Endothelial cell of umbilical vein (primary cell): ENCODE data around the gene MEGF10. TPM values are rescaled to one million over a fixed set of nuclear protein-coding genes. Genes with fewer than 3 reads are reported as not detected.

Experiments used
- BruUV-seq: library from RNA; stranded (reverse); fragments of 400-500 nt; replicated peaks from 2 replicates; lab custom pipeline; 2021; lab: Mats Ljungman, UMichigan
- CTCF ChIA-PET: fragments of 300-600, 350-600 bp; sonication (Branson Sonifier 250); formaldehyde crosslinking; loops from one replicate; lab custom pipeline; 2021; ENCODE audit warnings: antibody characterized with exemption, inconsistent platforms; lab: Charles Lee
- POLR2A ChIA-PET: fragments of 300-600, 350-600 bp; sonication (Branson Sonifier 250); formaldehyde crosslinking; loops from one replicate; lab custom pipeline; 2021; ENCODE audit warnings: antibody characterized with exemption, inconsistent platforms; lab: Charles Lee
- DNase-seq: peaks from one replicate; pipeline ENCODE4 v3.0.0-alpha.2; 2011; ENCODE audit warnings: low read depth, low spot score
- FAIRE-seq: peaks from 2 replicates; lab custom pipeline; 2011; peaks lifted over from hg19 to GRCh38; lab: Jason Lieb, UNC
- H2AFZ ChIP-seq: 2 replicates; pipeline ENCODE4 v1.6.0; 2012; ENCODE audit warnings: low read depth, low read length, control low read depth, inconsistent platforms
- H3K27ac ChIP-seq: 2 replicates; pipeline ENCODE4 v1.5.1; 2011; ENCODE audit warnings: low read depth, mild to moderate bottlenecking, control low read depth, low read length, moderate library complexity; ENCODE audit not compliant: insufficient read depth
- H3K27me3 ChIP-seq, 2 experiments: 2 replicates each; pipeline versions ENCODE4 v1.6.0 to v1.6.1; 2011; ENCODE audit warnings: low read length in 2 of 2, mixed read lengths in 1 of 2; ENCODE audit not compliant: control insufficient read depth in 2 of 2, insufficient read depth in 2 of 2
- H3K36me3 ChIP-seq, 2 experiments: 2 replicates in 1 of 2; 3 replicates in 1 of 2; pipeline ENCODE4 v1.5.1; 2011; ENCODE audit warnings: low read length in 2 of 2, mild to moderate bottlenecking in 1 of 2, moderate library complexity in 1 of 2; ENCODE audit not compliant: control insufficient read depth in 2 of 2, insufficient read depth in 2 of 2; ENCODE audit errors: extremely low read depth in 1 of 2
- H3K4me1 ChIP-seq: 3 replicates; pipeline ENCODE4 v1.5.1; 2011; ENCODE audit warnings: mild to moderate bottlenecking, low read length; ENCODE audit not compliant: control insufficient read depth, insufficient read depth; ENCODE audit errors: extremely low read depth
- H3K4me2 ChIP-seq: 2 replicates; pipeline ENCODE4 v1.6.1; 2011; ENCODE audit warnings: low read length, control low read depth, mixed read lengths; ENCODE audit not compliant: insufficient read depth
- H3K4me3 ChIP-seq, 3 experiments: fragments of 200-600 bp in 1 of 3; sonication (generic), shearing (Covaris generic) in 1 of 3; replicated peaks in 1 of 3; 2 replicates each; pipeline ENCODE4 v1.5.1; 2011 to 2016; ENCODE audit warnings: control low read depth in 3 of 3, low read length in 3 of 3, mild to moderate bottlenecking in 2 of 3, inconsistent platforms in 1 of 3, low read depth in 1 of 3, moderate library complexity in 1 of 3; ENCODE audit not compliant: insufficient read depth in 1 of 3
- H3K79me2 ChIP-seq: 2 replicates; pipeline ENCODE4 v1.6.0; 2012; ENCODE audit warnings: low read length, inconsistent platforms; ENCODE audit not compliant: control insufficient read depth, insufficient read depth
- H3K9ac ChIP-seq: replicated peaks from 2 replicates; pipeline ENCODE3; 2011; ENCODE audit warnings: low read length, control low read depth; ENCODE audit not compliant: insufficient read depth; ENCODE audit errors: extremely low read depth
- H3K9me1 ChIP-seq: replicated peaks from 3 replicates; pipeline ENCODE4 v1.6.0; 2011; ENCODE audit warnings: mild to moderate bottlenecking, low read length; ENCODE audit not compliant: control insufficient read depth, insufficient read depth; ENCODE audit errors: extremely low read depth
- H3K9me3 ChIP-seq: replicated peaks from 2 replicates; pipeline ENCODE4 v1.5.1; 2012; ENCODE audit warnings: low read length, inconsistent platforms; ENCODE audit not compliant: control insufficient read depth, insufficient read depth
- H4K20me1 ChIP-seq: replicated peaks from 2 replicates; pipeline ENCODE3; 2011; ENCODE audit warnings: mild to moderate bottlenecking, low read length; ENCODE audit not compliant: control insufficient read depth, insufficient read depth; ENCODE audit errors: extremely low read depth
- EZH2 ChIP-seq: IDR thresholded peaks from 2 replicates; pipeline ENCODE4 v1.6.1; 2012; ENCODE audit warnings: borderline replicate concordance, low read depth, mild to moderate bottlenecking, moderate library complexity, low read length, inconsistent platforms; ENCODE audit not compliant: severe bottlenecking
- FOS ChIP-seq: IDR thresholded peaks from 2 replicates; pipeline ENCODE4 v1.6.1; 2011; ENCODE audit warnings: mild to moderate bottlenecking, low read length, moderate library complexity, borderline replicate concordance; ENCODE audit not compliant: insufficient read depth
- GATA2 ChIP-seq: IDR thresholded peaks from 2 replicates; pipeline ENCODE4 v1.7.0; 2011; ENCODE audit warnings: low read depth, mild to moderate bottlenecking, moderate library complexity, mixed read lengths, low read length; ENCODE audit not compliant: insufficient read length, insufficient read depth
- JUN ChIP-seq: IDR thresholded peaks from 2 replicates; pipeline ENCODE4 v1.6.1; 2011; ENCODE audit warnings: borderline replicate concordance, low read depth; ENCODE audit not compliant: insufficient read length, insufficient read depth
- MAX ChIP-seq: IDR thresholded peaks from 2 replicates; pipeline ENCODE4 v1.6.1; 2011; ENCODE audit not compliant: insufficient read depth, insufficient read length
- MYC ChIP-seq: IDR thresholded peaks from one replicate; pipeline ENCODE4 v1.6.1; 2011; ENCODE audit warnings: mild to moderate bottlenecking, low read depth, low read length
- POLR2A ChIP-seq: IDR thresholded peaks from 2 replicates; pipeline ENCODE4 v1.6.1; 2012; ENCODE audit warnings: low read depth, mild to moderate bottlenecking, control low read depth, low read length
- POLR2AphosphoS5 ChIP-seq: IDR thresholded peaks from 2 replicates; pipeline ENCODE4 v1.6.1; 2012; ENCODE audit warnings: low read depth, mild to moderate bottlenecking, control low read depth, low read length, moderate library complexity; ENCODE audit not compliant: insufficient read depth
- dilution Hi-C: fragments of 300-500 bp; cut with MboI; formaldehyde crosslinking; loops from one replicate; pipeline ENCODE4 v1.15.0; 2019; ENCODE audit warnings: low sequenced_read_pairs; ENCODE audit not compliant: extremely low pct_ligation_motif_present
- intact Hi-C: fragments of 100-400 bp; cut with micrococcal nuclease; formaldehyde crosslinking; loops from one replicate; pipeline ENCODE4 v1.10.0; 2022
- polyA plus RNA-seq, 4 experiments: library from polyadenylated mRNA; depleted of rRNA in 3 of 4; stranded (reverse) in 3 of 4; unstranded in 1 of 4; fragments of >200 nt; gene quantifications; 2 replicates each; pipeline versions ENCODE4 v1.2.1 to v1.2.3, GENCODE V29; 2011 to 2012; ENCODE audit warnings: missing spikeins in 1 of 4
- total RNA-seq: library from RNA; stranded (reverse); gene quantifications from 2 replicates; pipeline ENCODE4 v1.2.3, GENCODE V29; 2021
- TF ChIP-seq, protein P1 (sequence below), 2 donors: IDR thresholded peaks; 1 replicate in 1 of 2; 2 replicates in 1 of 2; pipeline ENCODE4 v1.5.1; 2011; ENCODE audit warnings: low read length in 2 of 2, mild to moderate bottlenecking in 2 of 2, moderate library complexity in 2 of 2, control low read depth in 1 of 2, inconsistent platforms in 1 of 2, low read depth in 1 of 2; ENCODE audit not compliant: insufficient read depth in 1 of 2; ENCODE audit errors: extremely low read depth in 1 of 2

MEGF10 gene
- total and polyA plus RNA-seq, 2 donors (not counting 3 experiments of a cell fraction or from before 2014, with no cell fraction given), result 0.30 to 1.00 TPM

- Histone ChIP-seq H3K9me3 (no peaks in the 10 kb centered on the region), H3K4me2 (no peak overlapping the region), H3K4me3 (no peak overlapping the region), H3K79me2 (no peaks in the 10 kb centered on the region), H3K9me1 (peaks cover 2% of the 10 kb centered on the region), H3K27ac (no peak overlapping the region), H3K4me1 (no peaks in the 10 kb centered on the region), H3K9ac (no peak overlapping the region), H3K27me3 (peaks cover 4 to 8% of the 10 kb centered on the region in 2 experiments), H4K20me1 (no peaks in the 10 kb centered on the region), H2AFZ (no peak overlapping the region), H3K36me3 (no peaks in the 10 kb centered on the region)
- no peak for FAIRE-seq
- dilution Hi-C loops, result no loop called here
- TF ChIP-seq EZH2 (no peak), MYC (no peak), POLR2AphosphoS5 (no peak)
- POLR2A ChIA-PET, result no interaction called here
- intact Hi-C loops, result no loop called here
- CTCF ChIA-PET, result interaction anchor here (1.1 to 1.4 kb wide), 2 partner anchors 12 kb away, joined by 3 to 4 read pairs; no protein-coding TSS in a partner anchor
- no peak for DNase-seq
- no TSS peak for BruUV-seq
Observed at GRCh38 chr5:127434588-127434987, 144.0 kb downstream of the MEGF10 start.

- Histone ChIP-seq H2AFZ (no peak overlapping the region), H3K27ac (no peak overlapping the region), H3K9me3 (no peaks in the 10 kb centered on the region), H3K79me2 (no peaks in the 10 kb centered on the region), H3K4me3 (no peak overlapping the region), H3K27me3 (peaks cover 4 to 10% of the 10 kb centered on the region in 2 experiments), H3K4me1 (no peaks in the 10 kb centered on the region), H3K4me2 (no peak overlapping the region), H3K9me1 (peaks cover 2% of the 10 kb centered on the region), H3K9ac (no peak overlapping the region), H3K36me3 (no peaks in the 10 kb centered on the region), H4K20me1 (no peaks in the 10 kb centered on the region)
- no TSS peak for BruUV-seq
- FAIRE-seq, result no peak
- CTCF ChIA-PET, result interaction anchor here (1.4 kb wide), 1 partner anchor 11 kb away, joined by 5 read pairs; no protein-coding TSS in a partner anchor
- dilution Hi-C loops (no loop called here), intact Hi-C loops (no loop called here)
- TF ChIP-seq, protein P1, sequence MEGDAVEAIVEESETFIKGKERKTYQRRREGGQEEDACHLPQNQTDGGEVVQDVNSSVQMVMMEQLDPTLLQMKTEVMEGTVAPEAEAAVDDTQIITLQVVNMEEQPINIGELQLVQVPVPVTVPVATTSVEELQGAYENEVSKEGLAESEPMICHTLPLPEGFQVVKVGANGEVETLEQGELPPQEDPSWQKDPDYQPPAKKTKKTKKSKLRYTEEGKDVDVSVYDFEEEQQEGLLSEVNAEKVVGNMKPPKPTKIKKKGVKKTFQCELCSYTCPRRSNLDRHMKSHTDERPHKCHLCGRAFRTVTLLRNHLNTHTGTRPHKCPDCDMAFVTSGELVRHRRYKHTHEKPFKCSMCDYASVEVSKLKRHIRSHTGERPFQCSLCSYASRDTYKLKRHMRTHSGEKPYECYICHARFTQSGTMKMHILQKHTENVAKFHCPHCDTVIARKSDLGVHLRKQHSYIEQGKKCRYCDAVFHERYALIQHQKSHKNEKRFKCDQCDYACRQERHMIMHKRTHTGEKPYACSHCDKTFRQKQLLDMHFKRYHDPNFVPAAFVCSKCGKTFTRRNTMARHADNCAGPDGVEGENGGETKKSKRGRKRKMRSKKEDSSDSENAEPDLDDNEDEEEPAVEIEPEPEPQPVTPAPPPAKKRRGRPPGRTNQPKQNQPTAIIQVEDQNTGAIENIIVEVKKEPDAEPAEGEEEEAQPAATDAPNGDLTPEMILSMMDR (IDR thresholded peaks at IDR 0.05; ENCODE audit: extremely low read depth in 1 of 2, insufficient read depth in 1 of 2, low read depth in 1 of 2, low read length in 2 of 2), result no peak
- no peak for TF ChIP-seq JUN
- TF ChIP-seq FOS, result no peak
- no peak for TF ChIP-seq MYC
- TF ChIP-seq GATA2, result no peak
- no peak for TF ChIP-seq POLR2A
- no peak for TF ChIP-seq MAX
- no peak for DNase-seq
- POLR2A ChIA-PET, result no interaction called here
Observed at GRCh38 chr5:127435821-127436220, 145.2 kb downstream of the MEGF10 start.
